RWPE1 (cell line): Measurements from ENCODE around the gene SEPTIN1.
A peak's percentile ranks its signal among the peaks of the same experiment; 100 is the strongest.
"Not testable (repeated sequence)": the region's sequence is repeated elsewhere in the genome, so short reads cannot be mapped to it uniquely, and the experiment has no call there.

Experiments
- CTCF ChIA-PET: fragments of 350-600 bp; sonication (Branson Sonifier 250); formaldehyde crosslinking; extraction: SDS; loops from one replicate; lab custom pipeline; 2021; lab: Yijun Ruan, JAX
- POLR2A ChIA-PET: fragments of 400-600 bp; formaldehyde crosslinking; extraction: SDS; loops from one replicate; lab custom pipeline; 2020; ENCODE audit warnings: antibody characterized with exemption; ENCODE audit not compliant: low non-redundant PET; lab: Yijun Ruan, JAX
- DNase-seq: peaks from one replicate; pipeline ENCODE4 v3.0.0; 2012; ENCODE audit warnings: low spot score
- H3K27ac ChIP-seq: fragments of 450-650 bp; 2 replicates; pipeline ENCODE4 v1.5.1; 2017
- TF ChIP-seq, protein P1 (sequence below): fragments of 450-650 bp; conservative IDR thresholded peaks from 2 replicates; pipeline ENCODE4 v1.5.1; 2017; ENCODE audit warnings: low read depth, mild to moderate bottlenecking

SEPTIN1 gene

DNA sequence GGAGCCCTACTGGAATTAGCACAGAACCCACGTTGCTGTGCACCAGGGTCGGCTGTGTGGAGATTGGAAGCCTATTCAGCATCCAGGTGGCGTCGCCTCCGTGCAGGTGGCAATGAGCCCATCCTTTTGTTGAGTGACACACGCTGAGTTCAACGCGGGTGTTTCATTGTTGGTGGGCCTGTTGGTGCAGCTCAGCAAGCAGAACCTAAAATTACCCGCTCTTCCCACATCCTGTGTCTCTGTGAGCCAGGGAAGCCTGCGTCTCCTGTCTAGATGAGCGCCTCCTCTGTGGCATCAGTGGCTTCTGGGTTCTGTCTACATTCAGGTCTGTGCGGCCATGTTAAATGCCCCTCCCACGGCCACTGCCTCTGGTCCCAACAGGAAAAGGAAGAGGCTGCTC, 41.7 kb downstream of the SEPTIN1 start:
- POLR2A ChIA-PET: no interaction called here
- CTCF ChIA-PET: interaction anchor here (0.7 kb wide), 1 partner anchor 19 kb away, joined by 4 read pairs; no protein-coding TSS in a partner anchor
- no peak overlapping the region for H3K27ac ChIP-seq
- DNase-seq: no peak
- TF ChIP-seq, protein P1, sequence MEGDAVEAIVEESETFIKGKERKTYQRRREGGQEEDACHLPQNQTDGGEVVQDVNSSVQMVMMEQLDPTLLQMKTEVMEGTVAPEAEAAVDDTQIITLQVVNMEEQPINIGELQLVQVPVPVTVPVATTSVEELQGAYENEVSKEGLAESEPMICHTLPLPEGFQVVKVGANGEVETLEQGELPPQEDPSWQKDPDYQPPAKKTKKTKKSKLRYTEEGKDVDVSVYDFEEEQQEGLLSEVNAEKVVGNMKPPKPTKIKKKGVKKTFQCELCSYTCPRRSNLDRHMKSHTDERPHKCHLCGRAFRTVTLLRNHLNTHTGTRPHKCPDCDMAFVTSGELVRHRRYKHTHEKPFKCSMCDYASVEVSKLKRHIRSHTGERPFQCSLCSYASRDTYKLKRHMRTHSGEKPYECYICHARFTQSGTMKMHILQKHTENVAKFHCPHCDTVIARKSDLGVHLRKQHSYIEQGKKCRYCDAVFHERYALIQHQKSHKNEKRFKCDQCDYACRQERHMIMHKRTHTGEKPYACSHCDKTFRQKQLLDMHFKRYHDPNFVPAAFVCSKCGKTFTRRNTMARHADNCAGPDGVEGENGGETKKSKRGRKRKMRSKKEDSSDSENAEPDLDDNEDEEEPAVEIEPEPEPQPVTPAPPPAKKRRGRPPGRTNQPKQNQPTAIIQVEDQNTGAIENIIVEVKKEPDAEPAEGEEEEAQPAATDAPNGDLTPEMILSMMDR: no peak

DNA sequence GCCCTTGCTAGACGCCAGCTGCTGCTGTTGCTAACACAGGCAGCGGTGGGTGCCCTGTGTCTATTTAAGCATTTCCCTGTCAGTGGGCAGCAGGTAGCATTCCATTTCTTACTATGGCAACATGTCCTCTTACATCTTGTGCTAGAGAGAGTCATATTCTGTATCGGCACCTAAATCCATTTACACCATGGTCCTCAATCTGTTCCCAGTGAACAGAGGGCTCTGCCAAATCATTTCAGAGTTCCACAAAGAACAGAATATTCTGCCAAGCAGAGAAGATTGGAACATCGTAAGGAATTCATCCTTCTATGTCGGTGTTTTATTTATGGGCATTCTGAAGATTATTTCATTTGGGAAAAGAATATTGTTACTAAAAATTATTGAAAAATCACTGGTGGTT, 43.6 kb downstream of the SEPTIN1 start:
- DNase-seq, CTCF ChIA-PET, H3K27ac ChIP-seq, POLR2A ChIA-PET: not testable (repeated sequence)

DNA sequence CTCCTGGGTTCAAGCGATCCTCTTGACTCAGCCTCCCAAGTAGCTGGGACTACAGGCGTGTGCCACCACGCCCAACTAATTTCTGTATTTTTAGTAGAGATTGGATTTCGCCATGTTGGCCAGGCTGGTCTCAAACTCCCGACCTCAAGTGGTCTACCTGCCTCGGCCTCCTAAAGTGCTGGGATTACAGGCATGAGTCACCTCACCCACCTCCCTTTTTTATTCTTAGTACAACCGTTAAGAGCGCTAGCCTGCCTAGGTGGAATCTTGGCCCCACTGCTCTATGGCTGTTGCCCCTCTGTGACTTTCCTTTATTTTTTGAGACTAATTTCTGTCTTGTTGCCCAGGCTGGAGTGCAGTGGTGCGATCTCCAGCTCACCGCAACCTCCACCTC, 44.4 kb downstream of the SEPTIN1 start:
- CTCF ChIA-PET, H3K27ac ChIP-seq, DNase-seq, POLR2A ChIA-PET: not testable (repeated sequence)

DNA sequence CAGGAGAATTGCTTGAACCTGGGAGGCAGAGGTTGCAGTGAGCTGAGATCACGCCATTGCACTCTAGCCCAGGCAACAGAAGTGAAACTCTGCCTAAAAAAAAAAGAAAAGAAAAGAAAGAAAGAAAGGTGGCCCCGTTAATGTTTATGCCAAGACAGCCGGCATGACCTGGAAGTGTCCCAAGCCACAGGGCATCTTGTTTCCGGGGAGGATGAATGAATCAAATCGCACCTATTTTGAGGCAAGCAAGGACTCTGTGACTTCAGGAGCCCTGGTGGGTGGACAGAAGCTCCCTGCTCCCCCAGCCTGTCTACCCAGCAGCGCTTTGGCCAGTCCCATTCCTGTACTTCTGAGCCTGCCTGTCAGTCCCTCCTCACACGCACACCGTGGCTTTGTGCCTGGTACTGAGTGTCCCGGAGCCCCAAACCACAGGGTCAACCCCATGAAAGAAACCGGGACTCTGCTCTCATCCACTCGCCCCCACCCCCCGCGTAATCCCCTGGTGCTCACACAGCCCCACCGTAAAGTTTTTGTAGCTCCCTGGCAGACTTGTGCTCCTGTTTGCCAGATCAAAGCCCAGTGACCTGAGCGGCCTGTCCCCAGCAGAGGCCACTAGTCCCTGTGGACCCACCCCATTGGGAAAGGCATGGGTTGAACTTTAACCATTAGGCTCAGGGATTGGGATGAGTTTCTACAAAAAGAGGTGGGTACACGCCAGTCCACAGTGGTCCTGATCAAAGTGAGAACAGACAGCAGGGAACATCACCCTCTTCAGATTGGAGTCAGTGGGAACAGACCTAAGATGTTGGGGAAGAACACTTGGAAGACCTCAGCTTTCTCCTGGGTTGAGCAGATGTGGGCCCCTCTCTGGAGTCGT, 46.5 kb downstream of the SEPTIN1 start:
- TF ChIP-seq, protein P1: no peak
- peak overlapping the region; percentile 97 for H3K27ac ChIP-seq
- no peak for DNase-seq
- ChIA-PET CTCF (no interaction called here), POLR2A (interaction anchor here (1.3 kb wide), 1 partner anchor 19 kb away, joined by 4 read pairs; the partner anchor contains the start of gene CD2BP2)

DNA sequence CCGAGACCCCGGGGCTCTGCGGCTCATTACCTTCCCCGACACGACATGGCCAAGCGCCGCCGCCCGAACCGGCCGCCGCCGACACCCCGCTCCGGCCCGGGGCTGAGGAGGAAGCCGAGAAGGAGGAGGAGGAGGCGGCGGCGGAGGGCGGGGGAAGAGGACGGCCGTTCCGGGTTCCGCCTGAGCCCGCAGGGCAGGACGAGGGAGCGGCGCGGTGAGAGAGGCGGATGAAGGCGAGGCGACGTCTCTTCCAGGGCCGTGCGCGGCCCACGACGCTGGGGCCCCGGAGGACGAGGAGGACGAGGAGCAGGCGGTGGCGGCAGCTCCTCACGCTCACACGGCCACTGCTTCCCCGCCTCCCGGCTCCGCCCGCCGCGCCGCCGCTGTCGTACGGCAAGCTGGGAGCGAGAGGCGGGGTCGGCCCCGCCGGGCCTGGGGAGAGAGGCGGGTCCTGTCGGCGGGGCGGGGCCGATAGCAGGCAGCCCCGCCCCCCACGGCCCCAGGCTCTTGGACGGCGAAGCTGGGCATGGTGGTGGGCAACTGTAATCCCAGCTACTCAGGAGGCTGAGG, 47.2 kb downstream of the SEPTIN1 start:
- CTCF ChIA-PET: not testable (repeated sequence)
- POLR2A ChIA-PET: interaction anchor here (1.3 kb wide), 1 partner anchor 19 kb away, joined by 4 read pairs; the partner anchor contains the start of gene CD2BP2
- peak; percentile 42 for DNase-seq
- H3K27ac ChIP-seq: peak overlapping the region; percentile 97

DNA sequence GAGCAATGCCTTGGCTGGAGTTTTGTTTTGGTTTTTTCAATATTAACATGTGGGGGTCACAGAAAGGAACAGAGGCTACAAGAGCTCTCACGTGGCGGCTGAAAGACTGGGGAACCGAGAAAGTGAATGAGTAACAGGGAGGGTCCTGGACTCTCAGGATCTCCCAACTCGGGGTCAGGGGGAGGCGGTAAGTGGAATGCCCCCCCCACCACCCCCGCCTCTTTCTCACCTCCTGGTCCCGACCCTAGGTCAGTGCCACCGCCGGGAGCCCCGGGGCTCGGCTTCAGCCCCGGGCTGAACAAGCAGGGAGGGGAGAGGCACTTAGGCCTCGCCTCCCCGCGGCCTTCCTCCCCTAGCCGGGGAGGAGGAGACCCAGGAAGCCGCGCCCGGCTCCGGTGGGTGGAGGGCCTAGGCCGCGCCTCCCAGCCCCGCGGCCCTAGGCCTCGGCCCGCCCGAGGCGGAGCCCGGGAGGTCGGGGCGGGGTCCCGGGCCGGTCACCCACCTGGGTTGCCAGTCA, 47.8 kb downstream of the SEPTIN1 start:
- CTCF ChIA-PET: not testable (repeated sequence)
- POLR2A ChIA-PET: interaction anchor here (1.3 kb wide), 1 partner anchor 20 kb away, joined by 4 read pairs; the partner anchor contains the start of gene CD2BP2
- peak; percentile 46 for DNase-seq
- H3K27ac ChIP-seq: peak overlapping the region; percentile 97
